Neural progenitor cell (in vitro differentiated cells): Measurements from ENCODE around the gene RAD51AP2. TPM values are rescaled to one million over a fixed set of nuclear protein-coding genes. Genes with fewer than 3 reads are reported as not detected.

Source experiments
- DNase-seq: peaks from one replicate; pipeline ENCODE4 v3.0.0-alpha.2; 2016; ENCODE audit warnings: low spot score
- H2AFZ ChIP-seq: fragments of 200-600 bp; sonication (generic); replicated peaks from 2 replicates; pipeline ENCODE4 v1.6.1; 2016; ENCODE audit warnings: antibody characterized with exemption
- H3F3A ChIP-seq: fragments of 200-600 bp; sonication (generic); 2 replicates; pipeline ENCODE4 v1.6.1; 2016; ENCODE audit warnings: antibody characterized with exemption, low read depth
- H3K27ac ChIP-seq: fragments of 200-600 bp; sonication (generic); 2 replicates; pipeline ENCODE4 v1.5.1; 2016; ENCODE audit warnings: mild to moderate bottlenecking
- H3K27me3 ChIP-seq: fragments of 200-600 bp; sonication (generic); 2 replicates; pipeline ENCODE4 v1.6.1; 2016; ENCODE audit warnings: mild to moderate bottlenecking, moderate library complexity
- H3K36me3 ChIP-seq: fragments of 200-600 bp; sonication (generic); 2 replicates; pipeline ENCODE4 v1.5.1; 2016
- H3K4me1 ChIP-seq: fragments of 200-600 bp; sonication (generic); 2 replicates; pipeline ENCODE4 v1.6.1; 2016; ENCODE audit warnings: mixed run types
- H3K4me2 ChIP-seq: fragments of 200-600 bp; sonication (generic); 2 replicates; pipeline ENCODE4 v1.6.1; 2016
- H3K4me3 ChIP-seq: fragments of 200-600 bp; sonication (generic); 2 replicates; pipeline ENCODE4 v1.5.1; 2016
- H3K79me2 ChIP-seq: fragments of 200-600 bp; sonication (generic); 2 replicates; pipeline ENCODE4 v1.6.1; 2016; ENCODE audit warnings: low read depth
- H3K9ac ChIP-seq: fragments of 200-600 bp; sonication (generic); 2 replicates; pipeline ENCODE4 v1.6.1; 2016
- H3K9me3 ChIP-seq: fragments of 200-600 bp; sonication (generic); 2 replicates; pipeline ENCODE4 v1.5.1; 2016; ENCODE audit warnings: low read depth
- H4K20me1 ChIP-seq: fragments of 200-600 bp; sonication (generic); 2 replicates; pipeline ENCODE4 v1.6.1; 2016; ENCODE audit warnings: low read depth
- H3K27ac Mint-ChIP-seq: 3 replicates; pipeline ENCODE4 v1.8.0; 2021; ENCODE audit warnings: mixed read lengths
- H3K27me3 Mint-ChIP-seq: 2 replicates; pipeline ENCODE4 v1.8.0; 2022; ENCODE audit warnings: low read depth, mild to moderate bottlenecking, inconsistent platforms, moderate library complexity, mixed read lengths; ENCODE audit not compliant: insufficient read depth
- H3K36me3 Mint-ChIP-seq: 3 replicates; pipeline ENCODE4 v1.8.0; 2021; ENCODE audit warnings: mixed read lengths
- H3K4me1 Mint-ChIP-seq: 3 replicates; pipeline ENCODE4 v1.8.0; 2021; ENCODE audit warnings: mixed read lengths
- H3K4me3 Mint-ChIP-seq: 3 replicates; pipeline ENCODE4 v1.8.0; 2021; ENCODE audit warnings: mild to moderate bottlenecking, moderate library complexity, mixed read lengths
- H3K9me3 Mint-ChIP-seq: 3 replicates; pipeline ENCODE4 v1.8.0; 2020; ENCODE audit warnings: mixed read lengths
- EZH2 ChIP-seq: fragments of 200-600 bp; sonication (generic); IDR thresholded peaks from 2 replicates; pipeline ENCODE4 v1.6.1; 2017; ENCODE audit warnings: antibody characterized with exemption, mild to moderate bottlenecking, moderate library complexity
- EZH2phosphoT487 ChIP-seq: fragments of 200-600 bp; sonication (generic); IDR thresholded peaks from 2 replicates; pipeline ENCODE4 v1.6.1; 2017; ENCODE audit warnings: antibody characterized with exemption
- total RNA-seq: library from RNA; depleted of rRNA; stranded (reverse); fragments of >200 nt; gene quantifications from 2 replicates; pipeline ENCODE4 v1.2.3, GENCODE V29; 2015; ENCODE audit warnings: low replicate concordance
- TF ChIP-seq, protein P1 (sequence below): fragments of 200-600 bp; sonication (generic); IDR thresholded peaks from 2 replicates; pipeline ENCODE4 v1.5.1; 2017; ENCODE audit warnings: antibody characterized with exemption, mild to moderate bottlenecking

Gene RAD51AP2
- total RNA-seq, 1 donor from 2014 or later = 1.2 TPM

DNA sequence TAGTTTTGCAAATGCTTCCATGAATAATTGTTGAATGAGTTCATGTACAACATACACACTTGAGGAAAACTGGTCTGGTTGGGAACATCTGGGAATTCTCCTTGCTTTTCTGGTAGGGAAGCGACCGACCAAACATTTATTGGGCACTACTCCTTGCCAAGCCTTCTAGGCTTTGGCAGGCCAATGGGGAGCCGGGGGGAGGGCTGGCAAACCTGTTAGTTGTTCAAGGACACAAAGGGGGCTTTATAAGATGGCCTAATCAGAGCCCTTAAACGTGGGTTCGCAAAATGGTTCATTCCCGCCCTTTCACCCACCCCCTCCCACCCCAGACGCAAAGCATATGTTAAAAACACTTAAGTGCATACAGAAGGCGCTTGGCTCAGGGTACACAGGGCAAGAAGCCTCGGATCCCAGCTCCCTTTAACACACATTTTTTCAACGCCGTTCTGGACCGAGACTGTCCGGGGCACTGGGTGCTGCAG lies 21.4 kb upstream of the RAD51AP2 start:
- peak; percentile 50 for DNase-seq
- H3K79me2 ChIP-seq = peaks cover 38% of the 10 kb centered on the region
- peak overlapping the region; percentile 99 for H3K4me2 ChIP-seq
- peaks cover 41% of the 10 kb centered on the region for H3K4me1 Mint-ChIP-seq
- no peaks in the 10 kb centered on the region for H3K36me3 Mint-ChIP-seq
- H3K27ac ChIP-seq = no peak overlapping the region
- no peaks in the 10 kb centered on the region for H4K20me1 ChIP-seq
- H3K4me3 ChIP-seq = peak overlapping the region; percentile 77
- no peaks in the 10 kb centered on the region for H3K9me3 ChIP-seq
- no peak overlapping the region for H3K9ac ChIP-seq
- no peaks in the 10 kb centered on the region for H3K36me3 ChIP-seq
- H3K9me3 Mint-ChIP-seq = no peaks in the 10 kb centered on the region
- peaks cover 28% of the 10 kb centered on the region for H3K27me3 ChIP-seq
- peak overlapping the region; percentile 92 for H2AFZ ChIP-seq
- TF ChIP-seq EZH2 = no peak
- TF ChIP-seq, protein P1, sequence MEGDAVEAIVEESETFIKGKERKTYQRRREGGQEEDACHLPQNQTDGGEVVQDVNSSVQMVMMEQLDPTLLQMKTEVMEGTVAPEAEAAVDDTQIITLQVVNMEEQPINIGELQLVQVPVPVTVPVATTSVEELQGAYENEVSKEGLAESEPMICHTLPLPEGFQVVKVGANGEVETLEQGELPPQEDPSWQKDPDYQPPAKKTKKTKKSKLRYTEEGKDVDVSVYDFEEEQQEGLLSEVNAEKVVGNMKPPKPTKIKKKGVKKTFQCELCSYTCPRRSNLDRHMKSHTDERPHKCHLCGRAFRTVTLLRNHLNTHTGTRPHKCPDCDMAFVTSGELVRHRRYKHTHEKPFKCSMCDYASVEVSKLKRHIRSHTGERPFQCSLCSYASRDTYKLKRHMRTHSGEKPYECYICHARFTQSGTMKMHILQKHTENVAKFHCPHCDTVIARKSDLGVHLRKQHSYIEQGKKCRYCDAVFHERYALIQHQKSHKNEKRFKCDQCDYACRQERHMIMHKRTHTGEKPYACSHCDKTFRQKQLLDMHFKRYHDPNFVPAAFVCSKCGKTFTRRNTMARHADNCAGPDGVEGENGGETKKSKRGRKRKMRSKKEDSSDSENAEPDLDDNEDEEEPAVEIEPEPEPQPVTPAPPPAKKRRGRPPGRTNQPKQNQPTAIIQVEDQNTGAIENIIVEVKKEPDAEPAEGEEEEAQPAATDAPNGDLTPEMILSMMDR = no peak
- TF ChIP-seq EZH2phosphoT487 = no peak
- H3K27me3 Mint-ChIP-seq = peaks cover 33% of the 10 kb centered on the region
- peaks cover 66% of the 10 kb centered on the region for H3F3A ChIP-seq
- H3K27ac Mint-ChIP-seq = no peak overlapping the region
- H3K4me1 ChIP-seq = peaks cover 29% of the 10 kb centered on the region
- peak overlapping the region; percentile 92 for H3K4me3 Mint-ChIP-seq

DNA sequence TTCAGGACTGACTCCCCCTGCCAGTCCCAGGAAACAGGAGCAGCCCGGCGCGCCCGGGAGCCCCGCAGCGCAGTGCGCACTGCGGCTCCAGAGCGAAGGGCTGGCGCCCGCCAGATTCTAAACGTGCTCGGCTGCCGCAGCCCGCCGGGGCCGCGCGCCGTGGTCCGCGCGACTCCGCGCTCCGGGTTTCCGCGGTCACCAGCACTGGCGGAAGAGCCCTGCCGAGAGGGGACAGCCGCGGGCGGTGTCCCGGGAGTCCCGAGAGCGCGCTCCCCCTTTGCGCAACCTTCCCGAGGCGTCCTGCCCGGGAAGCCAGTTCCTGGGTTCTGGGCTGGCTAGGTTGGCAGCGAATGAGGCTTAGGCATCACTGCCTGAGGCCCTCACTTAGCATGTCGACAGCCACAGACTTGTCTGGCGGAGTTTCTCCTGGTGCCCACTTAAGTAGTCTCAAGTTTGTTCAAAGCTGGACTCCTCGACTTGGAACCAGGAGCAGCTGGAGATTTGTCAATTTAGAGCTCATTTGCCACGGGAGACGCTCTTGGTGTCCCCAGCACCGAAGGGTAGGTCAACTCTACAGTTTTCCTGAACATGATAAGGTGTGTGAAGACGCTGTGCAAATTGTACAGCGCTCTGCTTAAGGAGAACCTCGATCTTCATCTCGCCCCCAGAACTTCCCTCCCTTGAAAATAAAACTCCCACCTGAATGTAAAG lies 20.8 kb upstream of the RAD51AP2 start:
- peaks cover 41% of the 10 kb centered on the region for H3K4me1 Mint-ChIP-seq
- no peak overlapping the region for H3K9ac ChIP-seq
- peak overlapping the region; percentile 92 for H2AFZ ChIP-seq
- H3K79me2 ChIP-seq = peaks cover 32% of the 10 kb centered on the region
- H3K9me3 Mint-ChIP-seq = no peaks in the 10 kb centered on the region
- H4K20me1 ChIP-seq = no peaks in the 10 kb centered on the region
- DNase-seq = peak; percentile 87
- H3K4me2 ChIP-seq = peak overlapping the region; percentile 99
- H3K36me3 ChIP-seq = no peaks in the 10 kb centered on the region
- H3K27me3 Mint-ChIP-seq = peaks cover 33% of the 10 kb centered on the region
- H3K27me3 ChIP-seq = peaks cover 28% of the 10 kb centered on the region
- peaks cover 23% of the 10 kb centered on the region for H3K4me1 ChIP-seq
- H3K4me3 Mint-ChIP-seq = peak overlapping the region; percentile 92
- H3F3A ChIP-seq = peaks cover 60% of the 10 kb centered on the region
- H3K36me3 Mint-ChIP-seq = no peaks in the 10 kb centered on the region
- TF ChIP-seq, protein P1 = no peak
- TF ChIP-seq EZH2 = peak; percentile 74
- TF ChIP-seq EZH2phosphoT487 = peak; percentile 26
- H3K27ac ChIP-seq = no peak overlapping the region
- no peaks in the 10 kb centered on the region for H3K9me3 ChIP-seq
- peak overlapping the region; percentile 77 for H3K4me3 ChIP-seq
- no peak overlapping the region for H3K27ac Mint-ChIP-seq

DNA sequence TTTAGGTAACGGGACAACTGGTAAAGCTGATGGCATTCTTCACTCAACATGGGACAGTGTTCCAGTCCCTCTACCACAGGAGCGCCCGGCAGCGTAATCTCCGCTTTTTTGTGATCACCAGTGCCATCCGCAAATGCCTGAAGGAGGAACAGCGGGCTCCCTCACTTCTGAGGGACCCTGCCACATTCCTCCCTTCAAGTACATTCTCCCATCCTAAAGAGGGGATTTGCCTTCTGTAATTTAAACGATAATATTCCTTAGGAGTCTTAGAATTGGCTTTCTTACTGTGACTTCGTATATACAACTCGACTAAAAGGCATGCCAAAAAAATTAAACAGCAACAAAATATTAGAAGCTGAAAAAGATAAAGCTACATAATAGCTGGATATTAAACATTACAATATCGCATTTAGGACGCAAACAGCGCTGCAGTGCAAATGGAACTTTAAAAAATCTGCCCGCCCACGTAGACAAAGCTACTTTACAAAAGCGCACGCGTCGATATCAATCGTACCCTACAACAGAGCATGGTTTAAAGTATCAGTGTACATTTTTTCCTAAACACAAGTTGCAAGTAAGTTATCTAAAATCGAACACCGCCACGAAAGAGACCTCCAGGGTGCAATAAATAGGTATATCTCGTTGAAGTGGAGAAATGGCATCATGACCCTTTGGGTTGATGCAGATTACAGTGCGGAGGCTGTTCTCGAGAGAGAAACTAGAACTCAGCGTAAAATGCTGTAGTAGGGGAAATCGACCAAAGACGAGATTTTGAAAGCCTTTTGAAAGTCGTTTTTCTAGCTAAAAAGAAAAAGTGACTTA lies 20.0 kb upstream of the RAD51AP2 start:
- Mint-ChIP-seq H3K4me3 (peak overlapping the region; percentile 88), H3K9me3 (no peaks in the 10 kb centered on the region), H3K36me3 (no peaks in the 10 kb centered on the region), H3K27me3 (peaks cover 32% of the 10 kb centered on the region), H3K4me1 (peaks cover 36% of the 10 kb centered on the region), H3K27ac (no peak overlapping the region)
- no peaks in the 10 kb centered on the region for H3K36me3 ChIP-seq
- H3K27me3 ChIP-seq = peaks cover 28% of the 10 kb centered on the region
- peaks cover 24% of the 10 kb centered on the region for H3K79me2 ChIP-seq
- H3F3A ChIP-seq = peaks cover 52% of the 10 kb centered on the region
- peak; percentile 67 for DNase-seq
- H3K4me3 ChIP-seq = peak overlapping the region; percentile 77
- TF ChIP-seq EZH2phosphoT487 = peak; percentile 40
- TF ChIP-seq, protein P1 = no peak
- peak; percentile 39 for TF ChIP-seq EZH2
- H2AFZ ChIP-seq = peak overlapping the region; percentile 92
- H4K20me1 ChIP-seq = no peaks in the 10 kb centered on the region
- H3K4me2 ChIP-seq = peak overlapping the region; percentile 99
- H3K9me3 ChIP-seq = no peaks in the 10 kb centered on the region
- peaks cover 15% of the 10 kb centered on the region for H3K4me1 ChIP-seq
- H3K27ac ChIP-seq = no peak overlapping the region
- no peak overlapping the region for H3K9ac ChIP-seq
